Osteoblast (primary cell): ENCODE data around the gene MMEL1. TPM values are rescaled to one million over a fixed set of nuclear protein-coding genes. Genes with fewer than 3 reads are reported as not detected.

Experiments used
- DNase-seq: peaks from one replicate; pipeline ENCODE4 v3.0.0; 2011; ENCODE audit warnings: low spot score, mixed read lengths; ENCODE audit not compliant: insufficient read length; ENCODE audit errors: missing footprints
- H2AFZ ChIP-seq: 2 replicates; pipeline ENCODE4 v1.6.0; 2011; ENCODE audit warnings: mild to moderate bottlenecking, low read length
- H3K27ac ChIP-seq: 2 replicates; pipeline ENCODE4 v1.5.1; 2011; ENCODE audit warnings: mild to moderate bottlenecking, low read depth, low read length, moderate library complexity
- H3K27me3 ChIP-seq: 2 replicates; pipeline ENCODE4 v1.6.0; 2012; ENCODE audit warnings: mild to moderate bottlenecking, control low read depth, inconsistent platforms, low read length, moderate library complexity; ENCODE audit not compliant: insufficient read depth
- H3K36me3 ChIP-seq: 2 replicates; pipeline ENCODE4 v1.5.1; 2011; ENCODE audit warnings: mild to moderate bottlenecking, low read length, control low read depth, moderate library complexity; ENCODE audit not compliant: insufficient read depth
- H3K4me1 ChIP-seq: 2 replicates; pipeline ENCODE4 v1.5.1; 2011; ENCODE audit warnings: mild to moderate bottlenecking, low read length, control low read depth, moderate library complexity; ENCODE audit not compliant: insufficient read depth
- H3K4me2 ChIP-seq: 2 replicates; pipeline ENCODE4 v1.6.0; 2011; ENCODE audit warnings: mild to moderate bottlenecking, low read length; ENCODE audit not compliant: insufficient read depth
- H3K4me3 ChIP-seq: fragments of 200-600 bp; sonication (generic); 3 replicates; pipeline ENCODE4 v1.5.1; 2012; ENCODE audit warnings: mild to moderate bottlenecking, low read length, inconsistent platforms; ENCODE audit not compliant: insufficient read depth
- H3K79me2 ChIP-seq: 2 replicates; pipeline ENCODE4 v1.6.0; 2012; ENCODE audit warnings: mild to moderate bottlenecking, low read length, control low read depth, inconsistent platforms; ENCODE audit not compliant: insufficient read depth
- H3K9me3 ChIP-seq: 2 replicates; pipeline ENCODE4 v1.5.1; 2011; ENCODE audit warnings: low read depth, low read length, control low read depth
- H4K20me1 ChIP-seq: 2 replicates; pipeline ENCODE4 v1.6.0; 2012; ENCODE audit warnings: mild to moderate bottlenecking, low read length, control low read depth; ENCODE audit not compliant: insufficient read depth
- CTCF ChIP-seq: IDR thresholded peaks from 2 replicates; pipeline ENCODE4 v1.5.1; 2011; ENCODE audit warnings: mild to moderate bottlenecking, low read depth, low read length, moderate library complexity; ENCODE audit errors: extremely low read depth
- total RNA-seq: library from RNA; depleted of rRNA; stranded (reverse); fragments of >200 nt; gene quantifications from 2 replicates; pipeline ENCODE4 v1.2.3, GENCODE V29; 2012

The MMEL1 gene
- total RNA-seq, 1 donor, result under 0.01 TPM

DNA sequence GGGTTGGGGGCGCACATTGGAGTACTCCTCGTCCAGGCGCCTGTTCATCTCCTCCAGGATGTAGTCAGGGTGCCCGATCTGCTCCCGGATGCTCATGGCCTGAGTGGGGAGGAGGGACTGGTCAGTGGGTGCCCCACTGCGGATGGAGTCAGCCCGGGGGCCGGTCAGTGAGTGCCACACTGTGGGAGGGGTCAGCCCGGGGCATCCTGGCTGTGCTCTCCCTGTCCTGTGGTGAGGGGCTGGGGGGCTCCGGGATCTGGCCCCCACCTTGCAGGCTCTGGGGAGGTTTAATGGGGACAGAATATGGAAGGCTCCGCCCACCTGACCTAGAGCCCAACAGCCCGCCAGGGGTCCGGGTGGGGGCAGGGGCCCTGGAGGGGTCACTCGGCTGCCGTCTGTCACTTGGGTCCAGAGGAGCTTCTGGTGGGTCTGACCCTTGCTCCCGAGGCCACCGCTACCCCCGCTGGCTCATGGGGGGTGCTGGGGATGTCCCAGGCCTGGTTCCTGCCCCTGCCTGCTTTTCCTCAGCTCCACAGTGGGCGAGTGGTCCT is 37.5 kb downstream of the MMEL1 start:
- Histone ChIP-seq H3K27me3 (no peaks in the 10 kb centered on the region), H3K36me3 (no peaks in the 10 kb centered on the region)
- DNase-seq, result peak; percentile 84

GRCh38 chr1:2594641-2595131 is 38.1 kb downstream of the MMEL1 start:
- Histone ChIP-seq H4K20me1 (no peaks in the 10 kb centered on the region), H3K79me2 (no peaks in the 10 kb centered on the region), H3K27me3 (no peaks in the 10 kb centered on the region), H3K4me1 (no peaks in the 10 kb centered on the region), H2AFZ (no peak overlapping the region), H3K4me2 (no peak overlapping the region), H3K4me3 (no peak overlapping the region), H3K27ac (no peak overlapping the region), H3K9me3 (no peaks in the 10 kb centered on the region), H3K36me3 (no peaks in the 10 kb centered on the region)
- DNase-seq, result peak; percentile 72
- TF ChIP-seq CTCF, result no peak

More for the DNA sequence above, 37.5 kb downstream of the MMEL1 start:
- no peaks in the 10 kb centered on the region for H3K4me1 ChIP-seq
- H3K79me2 ChIP-seq, result no peaks in the 10 kb centered on the region
- no peak overlapping the region for H3K27ac ChIP-seq
- no peak overlapping the region for H3K4me2 ChIP-seq
- no peak overlapping the region for H3K4me3 ChIP-seq
- no peak for TF ChIP-seq CTCF
- no peaks in the 10 kb centered on the region for H4K20me1 ChIP-seq
- no peak overlapping the region for H2AFZ ChIP-seq
- H3K9me3 ChIP-seq, result no peaks in the 10 kb centered on the region

GRCh38 chr1:2594001-2594640 is 38.7 kb downstream of the MMEL1 start:
- DNase-seq, result peak; percentile 96
- Histone ChIP-seq H3K4me3 (peak overlapping the region; percentile 60), H3K4me2 (peak overlapping the region; percentile 70), H3K36me3 (no peaks in the 10 kb centered on the region), H3K79me2 (no peaks in the 10 kb centered on the region), H3K27me3 (no peaks in the 10 kb centered on the region), H2AFZ (peak overlapping the region; percentile 54), H3K9me3 (no peaks in the 10 kb centered on the region), H3K4me1 (no peaks in the 10 kb centered on the region), H3K27ac (no peak overlapping the region), H4K20me1 (no peaks in the 10 kb centered on the region)
- TF ChIP-seq CTCF, result no peak

GRCh38 chr1:2593251-2593878 is 39.5 kb downstream of the MMEL1 start:
- Histone ChIP-seq H3K79me2 (no peaks in the 10 kb centered on the region), H3K4me2 (peak overlapping the region; percentile 70), H2AFZ (no peak overlapping the region), H3K27me3 (no peaks in the 10 kb centered on the region), H3K4me3 (no peak overlapping the region), H4K20me1 (no peaks in the 10 kb centered on the region), H3K9me3 (no peaks in the 10 kb centered on the region), H3K36me3 (no peaks in the 10 kb centered on the region), H3K27ac (no peak overlapping the region), H3K4me1 (no peaks in the 10 kb centered on the region)
- DNase-seq, result peak; percentile 75
- TF ChIP-seq CTCF, result no peak
